HAP-1 (cell line): ENCODE measurements around the gene KRTAP9-6.
"Not testable (repeated sequence)": the region's sequence is repeated elsewhere in the genome, so short reads cannot be mapped to it uniquely, and the experiment has no call there.

Experiments used
- DNase-seq, 2 experiments: peaks; one replicate each; pipeline ENCODE4 v3.0.0-alpha.2; 2016 to 2020; ENCODE audit warnings: low spot score in 2 of 2
- H3K27me3 ChIP-seq: fragments of 250-450 bp; sonication (Bioruptor Pico); 2 replicates; pipeline ENCODE4 v1.5.1; 2020; ENCODE audit warnings: low read depth, mild to moderate bottlenecking, moderate library complexity
- H3K36me3 ChIP-seq: fragments of 250-450 bp; sonication (Bioruptor Pico); replicated peaks from 2 replicates; pipeline ENCODE4 v1.5.1; 2020; ENCODE audit warnings: mild to moderate bottlenecking
- H3K4me1 ChIP-seq: fragments of 250-450 bp; sonication (Bioruptor Pico); 2 replicates; pipeline ENCODE4 v1.5.1; 2020; ENCODE audit warnings: mild to moderate bottlenecking
- H3K4me3 ChIP-seq: fragments of 250-450 bp; sonication (Bioruptor Pico); 2 replicates; pipeline ENCODE4 v1.5.1; 2020; ENCODE audit warnings: mild to moderate bottlenecking, moderate library complexity
- H3K9me3 ChIP-seq: fragments of 250-450 bp; sonication (Bioruptor Pico); 2 replicates; pipeline ENCODE4 v1.5.1; 2020; ENCODE audit warnings: mild to moderate bottlenecking, moderate library complexity
- in situ Hi-C: fragments of 300-500 bp; cut with MboI; formaldehyde crosslinking; loops from 3 replicates; pipeline ENCODE4 v1.14.3; 2020; ENCODE audit warnings: low sequenced_read_pairs, inconsistent platforms, mixed read lengths

Gene KRTAP9-6, protein sequence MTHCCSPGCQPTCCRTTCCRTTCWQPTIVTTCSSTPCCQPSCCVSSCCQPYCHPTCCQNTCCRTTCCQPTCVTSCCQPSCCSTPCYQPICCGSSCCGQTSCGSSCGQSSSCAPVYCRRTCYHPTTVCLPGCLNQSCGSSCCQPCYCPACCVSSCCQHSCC

DNA sequence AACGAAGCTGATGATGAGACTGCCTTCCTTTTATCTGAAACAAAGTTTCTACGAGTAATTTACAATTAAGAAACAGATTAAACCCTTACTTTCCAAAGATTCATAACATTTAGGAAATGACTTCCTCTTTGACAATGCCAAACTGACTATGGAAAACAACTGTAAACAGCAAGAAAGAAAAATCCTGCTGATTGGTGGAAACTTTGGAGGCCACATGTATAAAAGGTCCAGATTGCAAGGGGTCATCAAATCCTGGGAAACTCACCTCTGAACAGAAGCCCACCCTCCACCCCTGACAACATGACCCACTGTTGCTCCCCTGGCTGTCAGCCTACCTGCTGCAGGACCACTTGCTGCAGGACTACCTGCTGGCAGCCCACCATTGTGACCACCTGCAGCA is at the start of gene KRTAP9-6:
KRTAP9-6 (plus strand) TSS at position 301 of the 400 bp plus-strand sequence; CDS start at position 301, 0 bp downstream.
- no peaks in the 10 kb centered on the region for H3K9me3 ChIP-seq
- no peak within 1 kb of the TSS for H3K4me3 ChIP-seq
- no peak for DNase-seq
- in situ Hi-C loops, result no loop called here
- no peaks in the 10 kb centered on the region for H3K4me1 ChIP-seq
- no peaks in the 10 kb centered on the region for H3K36me3 ChIP-seq
- H3K27me3 ChIP-seq, result no peaks in the 10 kb centered on the region; the same call in 1 of the 2 replicates

DNA sequence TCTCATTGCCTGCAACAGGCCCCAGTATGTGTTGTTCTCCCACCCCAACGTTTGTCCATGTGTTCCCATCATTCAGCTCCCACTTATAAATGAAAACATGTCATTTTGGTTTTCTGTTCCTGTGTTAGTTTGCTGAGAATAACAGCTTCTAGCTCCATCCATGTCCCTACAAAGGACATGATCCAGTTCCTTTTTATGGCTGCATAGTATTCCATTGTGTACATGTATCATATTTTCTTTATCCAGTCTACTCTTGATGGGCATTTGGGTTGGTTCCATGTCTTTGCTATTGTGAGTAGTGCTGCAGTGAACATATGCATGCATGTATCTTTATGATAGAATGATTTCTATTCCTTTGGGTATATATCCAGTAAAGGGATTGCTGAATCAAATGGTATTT is 49.5 kb upstream of the KRTAP9-6 start:
- no peaks in the 10 kb centered on the region for H3K9me3 ChIP-seq
- no peaks in the 10 kb centered on the region for H3K36me3 ChIP-seq
- in situ Hi-C loops, result no loop called here

DNA sequence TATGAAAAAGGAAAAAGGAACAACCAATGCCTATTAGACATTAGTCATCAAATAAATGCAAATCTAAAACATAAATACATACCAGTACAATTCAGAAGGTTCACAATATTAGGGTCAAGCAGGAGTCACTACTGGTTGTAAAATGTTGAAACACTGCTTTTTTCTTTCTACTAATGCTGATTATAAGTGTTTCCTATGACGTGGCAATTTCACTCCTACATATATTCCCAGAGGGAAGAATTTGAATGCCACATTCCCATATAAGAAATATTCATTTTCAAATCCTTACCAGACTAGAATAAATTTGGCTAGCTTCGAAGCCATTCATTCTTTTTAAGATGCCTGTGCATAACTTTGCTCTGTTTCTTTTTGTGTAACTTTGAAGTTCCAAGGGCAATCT is 41.4 kb upstream of the KRTAP9-6 start:
- no peak for DNase-seq
- H3K27me3 ChIP-seq, result peaks cover 7% of the 10 kb centered on the region
- in situ Hi-C loops, result no loop called here

More for the DNA sequence above, 49.5 kb upstream of the KRTAP9-6 start:
- H3K4me1 ChIP-seq, result no peaks in the 10 kb centered on the region
- no peak overlapping the region for H3K4me3 ChIP-seq
- DNase-seq, result no peak
- H3K27me3 ChIP-seq, result no peaks in the 10 kb centered on the region

DNA sequence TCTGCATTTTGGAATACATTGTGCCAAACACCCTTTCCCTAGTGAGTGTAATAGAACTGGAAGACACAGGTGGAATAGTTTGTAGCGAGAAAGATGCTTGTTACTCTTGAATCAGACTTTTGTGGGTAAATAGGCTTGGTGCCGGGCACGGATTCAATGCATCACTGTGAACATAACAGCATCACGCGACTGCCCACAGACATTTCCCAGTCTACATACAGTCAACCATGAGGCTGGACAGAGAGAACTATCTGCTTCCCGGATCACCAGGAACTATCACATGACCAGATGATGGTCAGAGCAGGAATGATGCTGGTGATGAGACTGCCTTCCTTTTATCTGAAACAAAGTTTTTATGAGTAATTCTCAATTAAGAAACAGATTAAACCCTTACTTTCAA is 39.1 kb upstream of the KRTAP9-6 start:
- Histone ChIP-seq H3K4me1 (no peaks in the 10 kb centered on the region), H3K9me3 (no peaks in the 10 kb centered on the region), H3K36me3 (no peaks in the 10 kb centered on the region), H3K27me3 (peaks cover 7% of the 10 kb centered on the region), H3K4me3 (no peak overlapping the region)
- DNase-seq, result no peak
- in situ Hi-C loops, result no loop called here

More for the DNA sequence above, 41.4 kb upstream of the KRTAP9-6 start:
- Histone ChIP-seq H3K36me3 (no peaks in the 10 kb centered on the region), H3K9me3 (no peaks in the 10 kb centered on the region), H3K4me3 (no peak overlapping the region), H3K4me1 (no peaks in the 10 kb centered on the region)

DNA sequence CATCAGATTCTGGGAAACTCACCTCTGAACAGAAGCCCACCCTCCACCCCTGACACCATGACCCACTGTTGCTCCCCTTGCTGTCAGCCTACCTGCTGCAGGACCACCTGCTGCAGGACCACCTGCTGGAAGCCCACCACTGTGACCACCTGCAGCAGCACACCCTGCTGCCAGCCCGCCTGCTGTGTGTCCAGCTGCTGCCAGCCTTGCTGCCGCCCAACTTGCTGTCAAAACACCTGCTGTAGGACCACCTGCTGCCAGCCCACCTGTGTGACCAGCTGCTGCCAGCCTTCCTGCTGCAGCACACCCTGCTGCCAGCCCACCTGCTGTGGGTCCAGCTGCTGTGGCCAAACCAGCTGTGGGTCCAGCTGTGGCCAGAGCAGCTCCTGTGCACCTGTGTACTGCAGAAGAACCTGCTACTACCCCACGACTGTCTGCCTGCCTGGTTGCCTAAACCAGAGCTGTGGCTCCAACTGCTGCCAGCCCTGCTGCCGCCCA is 38.5 kb upstream of the KRTAP9-6 start, which contains the start of gene KRTAP9-2:
KRTAP9-2 (plus strand) TSS at position 51 of the 498 bp plus-strand sequence; CDS start at position 58, 7 bp downstream.
- not testable (repeated sequence) for DNase-seq

DNA sequence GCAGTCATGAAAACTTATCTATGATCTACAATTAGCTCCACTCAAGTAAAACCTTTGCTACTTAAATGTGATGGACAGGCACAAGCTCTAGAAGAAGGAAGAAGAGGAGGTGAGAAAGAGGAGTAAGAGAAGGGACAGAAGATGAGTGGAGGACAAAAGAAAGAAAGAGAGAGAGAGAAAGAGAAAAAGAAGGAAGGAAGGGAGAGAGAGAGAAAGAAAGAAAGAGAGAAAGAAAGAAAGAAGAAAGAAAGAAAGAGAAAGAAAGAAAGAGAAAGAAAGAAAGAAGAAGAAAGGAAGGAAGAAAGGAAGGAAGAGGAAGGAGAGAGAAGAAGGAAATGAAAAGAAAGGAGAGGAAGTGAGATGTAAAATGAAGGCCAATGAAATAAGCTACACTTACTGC is 35.1 kb upstream of the KRTAP9-6 start:
- in situ Hi-C loops, result no loop called here
- DNase-seq, result no peak
- H3K27me3 ChIP-seq, result peaks cover 9% of the 10 kb centered on the region
- no peaks in the 10 kb centered on the region for H3K9me3 ChIP-seq
- no peaks in the 10 kb centered on the region for H3K4me1 ChIP-seq
- H3K4me3 ChIP-seq, result no peak overlapping the region
- no peaks in the 10 kb centered on the region for H3K36me3 ChIP-seq

More for the DNA sequence above, 38.5 kb upstream of the KRTAP9-6 start, which contains the start of gene KRTAP9-2:
- H3K27me3 ChIP-seq, in situ Hi-C loops, H3K36me3 ChIP-seq, H3K4me3 ChIP-seq, H3K9me3 ChIP-seq, H3K4me1 ChIP-seq: not testable (repeated sequence)

DNA sequence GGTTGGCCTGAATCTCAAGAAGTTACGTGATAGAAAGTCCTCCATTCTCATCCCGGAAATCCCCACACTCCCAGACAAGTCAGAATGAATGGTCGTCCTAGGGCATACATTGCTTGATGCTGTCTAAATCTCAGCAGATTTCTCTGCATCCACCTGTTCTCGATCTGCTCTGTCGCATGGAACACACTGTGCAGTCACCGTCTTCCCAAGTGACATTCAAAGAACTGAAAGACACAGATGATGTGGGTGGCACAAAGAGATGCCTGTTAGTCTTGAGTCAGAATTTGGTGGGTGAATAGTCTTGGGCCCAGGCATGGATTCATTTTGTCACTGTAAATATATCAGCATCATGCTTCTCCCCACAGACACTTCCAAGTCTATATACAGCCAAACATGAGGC is 33.4 kb upstream of the KRTAP9-6 start:
- Histone ChIP-seq H3K9me3 (no peaks in the 10 kb centered on the region), H3K36me3 (no peaks in the 10 kb centered on the region), H3K4me1 (no peaks in the 10 kb centered on the region), H3K4me3 (no peak overlapping the region), H3K27me3 (peaks cover 8% of the 10 kb centered on the region)
- DNase-seq, result no peak
- in situ Hi-C loops, result no loop called here

DNA sequence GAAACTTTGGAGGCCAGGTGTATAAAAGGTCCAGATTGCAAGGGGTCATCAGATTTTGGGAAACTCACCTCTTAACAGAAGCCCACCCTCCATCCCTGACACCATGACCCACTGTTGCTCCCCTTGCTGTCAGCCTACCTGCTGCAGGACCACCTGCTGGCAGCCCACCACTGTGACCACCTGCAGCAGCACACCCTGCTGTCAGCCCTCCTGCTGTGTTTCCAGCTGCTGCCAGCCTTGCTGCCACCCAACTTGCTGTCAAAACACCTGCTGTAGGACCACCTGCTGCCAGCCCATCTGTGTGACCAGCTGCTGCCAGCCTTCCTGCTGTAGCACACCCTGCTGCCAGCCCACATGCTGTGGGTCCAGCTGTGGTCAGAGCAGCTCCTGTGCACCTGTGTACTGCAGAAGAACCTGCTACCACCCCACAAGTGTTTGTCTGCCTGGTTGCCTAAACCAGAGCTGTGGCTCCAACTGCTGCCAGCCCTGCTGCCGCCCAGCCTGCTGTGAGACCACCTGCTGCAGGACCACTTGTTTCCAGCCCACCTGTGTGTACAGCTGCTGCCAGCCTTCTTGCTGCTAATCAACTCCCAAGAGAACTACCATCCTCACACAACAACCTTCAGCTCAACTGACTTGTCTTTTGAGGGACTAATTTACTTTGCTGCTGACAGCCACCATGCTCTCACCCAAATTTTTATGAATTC is 32.6 kb upstream of the KRTAP9-6 start, which contains the start of gene KRTAP9-3:
KRTAP9-3 (plus strand) TSS at position 51 of the 707 bp plus-strand sequence; CDS start at position 104, 53 bp downstream.
- H3K4me3 ChIP-seq, in situ Hi-C loops, DNase-seq, H3K27me3 ChIP-seq, H3K9me3 ChIP-seq, H3K4me1 ChIP-seq, H3K36me3 ChIP-seq: not testable (repeated sequence)

DNA sequence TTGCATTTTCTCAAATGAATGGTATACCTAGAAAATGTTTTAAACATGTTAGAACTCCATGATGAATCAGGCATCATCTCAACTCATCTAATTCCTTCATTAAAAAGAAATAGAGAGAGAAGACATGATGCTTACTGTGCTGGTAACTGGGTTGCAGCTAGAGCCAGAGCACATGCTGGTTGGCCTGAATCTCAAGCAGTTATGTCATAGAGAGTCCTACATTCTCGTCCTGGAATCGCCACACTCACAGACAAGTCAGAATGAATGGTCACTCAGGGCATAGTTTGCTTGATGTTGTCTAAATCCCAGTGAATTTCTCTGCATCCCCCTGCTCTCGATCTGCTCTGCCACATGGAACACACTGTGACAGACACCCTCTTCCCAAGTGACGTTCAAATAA is 28.1 kb upstream of the KRTAP9-6 start:
- H3K4me3 ChIP-seq, H3K4me1 ChIP-seq, in situ Hi-C loops, H3K9me3 ChIP-seq, DNase-seq, H3K36me3 ChIP-seq, H3K27me3 ChIP-seq: not testable (repeated sequence)

DNA sequence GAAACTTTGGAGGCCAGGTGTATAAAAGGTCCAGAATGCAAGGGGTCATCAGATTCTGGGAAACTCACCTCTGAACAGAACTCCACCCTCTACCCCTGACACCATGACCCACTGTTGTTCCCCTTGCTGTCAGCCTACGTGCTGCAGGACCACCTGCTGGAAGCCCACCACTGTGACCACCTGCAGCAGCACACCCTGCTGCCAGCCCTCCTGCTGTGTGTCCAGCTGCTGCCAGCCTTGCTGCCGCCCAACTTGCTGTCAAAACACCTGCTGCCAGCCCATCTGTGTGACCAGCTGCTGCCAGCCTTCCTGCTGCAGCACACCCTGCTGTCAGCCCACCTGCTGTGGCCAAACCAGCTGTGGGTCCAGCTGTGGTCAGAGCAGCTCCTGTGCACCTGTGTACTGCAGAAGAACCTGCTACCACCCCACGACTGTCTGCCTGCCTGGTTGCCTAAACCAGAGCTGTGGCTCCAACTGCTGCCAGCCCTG is 27.2 kb upstream of the KRTAP9-6 start, which contains the start of gene KRTAP9-8:
KRTAP9-8 (plus strand) TSS at position 51 of the 489 bp plus-strand sequence; CDS start at position 104, 53 bp downstream.
- H3K4me1 ChIP-seq, DNase-seq, H3K9me3 ChIP-seq, in situ Hi-C loops, H3K27me3 ChIP-seq, H3K36me3 ChIP-seq, H3K4me3 ChIP-seq: not testable (repeated sequence)

DNA sequence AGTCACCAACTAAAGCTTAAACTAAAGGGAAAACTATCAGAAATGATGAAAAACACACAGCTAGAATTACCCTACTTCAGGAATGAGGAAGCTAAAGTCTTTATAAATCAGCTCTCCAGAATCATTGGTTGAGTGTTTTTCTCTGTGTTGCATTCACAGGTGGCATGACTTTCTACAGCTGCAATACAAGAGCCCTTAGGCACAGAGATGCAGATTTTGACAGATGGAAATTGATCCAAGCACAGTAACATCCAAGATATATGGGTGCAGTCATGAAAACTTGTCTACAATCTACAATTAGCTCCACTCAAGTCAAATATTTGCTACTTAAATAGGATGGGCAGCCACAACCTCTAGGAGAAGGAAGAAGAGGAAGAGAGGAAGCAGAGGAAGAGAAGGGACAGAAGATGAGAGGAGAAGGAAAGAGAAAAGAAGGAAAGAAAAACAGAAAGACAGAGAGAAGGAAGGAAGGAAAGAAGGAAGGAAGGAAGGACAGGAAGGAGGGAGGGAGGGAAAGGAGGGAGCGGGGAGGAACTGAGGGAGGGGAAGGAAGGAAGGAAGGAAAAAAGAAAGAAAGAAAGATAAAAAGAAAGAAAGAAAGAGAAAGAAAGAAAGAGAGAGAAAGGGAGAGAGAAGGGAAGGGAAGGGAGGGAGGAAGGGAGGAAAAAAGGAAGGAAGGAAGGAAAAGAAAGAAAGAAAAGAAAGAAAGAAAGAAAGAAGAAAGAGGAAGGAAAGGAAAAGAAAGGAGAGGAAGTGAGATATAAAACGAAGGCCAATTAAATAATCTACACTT is 18.0 kb upstream of the KRTAP9-6 start:
- peaks cover 11% of the 10 kb centered on the region for H3K27me3 ChIP-seq
- H3K4me1 ChIP-seq, DNase-seq, H3K4me3 ChIP-seq, in situ Hi-C loops, H3K9me3 ChIP-seq, H3K36me3 ChIP-seq: not testable (repeated sequence)

DNA sequence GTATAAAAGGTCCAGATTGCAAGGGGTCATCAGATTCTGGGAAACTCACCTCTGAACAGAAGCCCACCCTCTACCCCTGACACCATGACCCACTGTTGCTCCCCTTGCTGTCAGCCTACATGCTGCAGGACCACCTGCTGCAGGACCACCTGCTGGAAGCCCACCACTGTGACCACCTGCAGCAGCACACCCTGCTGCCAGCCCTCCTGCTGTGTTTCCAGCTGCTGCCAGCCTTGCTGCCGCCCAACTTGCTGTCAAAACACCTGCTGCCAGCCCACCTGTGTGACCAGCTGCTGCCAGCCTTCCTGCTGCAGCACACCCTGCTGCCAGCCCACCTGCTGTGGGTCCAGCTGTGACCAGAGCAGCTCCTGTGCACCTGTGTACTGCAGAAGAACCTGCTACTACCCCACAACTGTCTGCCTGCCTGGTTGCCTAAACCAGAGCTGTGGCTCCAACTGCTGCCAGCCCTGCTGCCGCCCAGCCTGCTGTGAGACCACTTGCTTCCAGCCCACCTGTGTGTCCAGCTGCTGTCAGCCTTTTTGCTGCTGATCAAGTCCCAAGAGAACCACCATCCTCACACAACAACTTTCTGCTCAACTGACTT is 15.4 kb upstream of the KRTAP9-6 start, which contains the start of gene KRTAP9-4:
KRTAP9-4 (plus strand) TSS at position 51 of the 604 bp plus-strand sequence; CDS start at position 85, 34 bp downstream.
- in situ Hi-C loops, H3K4me3 ChIP-seq, H3K9me3 ChIP-seq, DNase-seq, H3K36me3 ChIP-seq, H3K4me1 ChIP-seq: not testable (repeated sequence)
- H3K27me3 ChIP-seq, result peaks cover 14% of the 10 kb centered on the region

DNA sequence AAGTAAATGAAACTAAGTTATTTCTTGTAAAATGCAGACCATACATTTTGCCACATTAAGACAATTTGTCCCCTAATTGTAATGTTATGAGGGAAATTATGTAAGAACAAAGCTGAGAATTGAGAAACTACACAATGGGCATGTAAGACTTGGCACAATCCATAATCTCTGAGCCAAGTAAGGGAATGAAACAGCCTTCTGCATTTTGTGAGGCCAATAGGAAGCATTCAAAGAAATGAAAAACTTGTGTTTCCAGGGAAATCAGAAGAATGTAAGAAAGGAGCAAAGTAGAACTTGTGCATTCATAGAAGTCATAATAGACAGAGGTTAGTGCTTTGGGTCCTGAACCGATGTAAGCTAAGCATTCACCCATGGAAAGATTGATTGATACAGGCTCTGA is 13.9 kb upstream of the KRTAP9-6 start:
- Histone ChIP-seq H3K4me3 (no peak overlapping the region), H3K36me3 (no peaks in the 10 kb centered on the region), H3K9me3 (no peaks in the 10 kb centered on the region), H3K27me3 (peaks cover 14% of the 10 kb centered on the region), H3K4me1 (no peaks in the 10 kb centered on the region)
- in situ Hi-C loops, result no loop called here
- no peak for DNase-seq
